ENCODE measurements around the gene MYT1. TPM values are rescaled to one million over a fixed set of nuclear protein-coding genes. Genes with fewer than 3 reads are reported as not detected.
"Not testable (repeated sequence)": the region's sequence is repeated elsewhere in the genome, so short reads cannot be mapped to it uniquely, and the experiment has no call there.

The MYT1 gene
- polyA plus RNA-seq, 1 donor from 2014 or later, result 35.8 TPM

DNA sequence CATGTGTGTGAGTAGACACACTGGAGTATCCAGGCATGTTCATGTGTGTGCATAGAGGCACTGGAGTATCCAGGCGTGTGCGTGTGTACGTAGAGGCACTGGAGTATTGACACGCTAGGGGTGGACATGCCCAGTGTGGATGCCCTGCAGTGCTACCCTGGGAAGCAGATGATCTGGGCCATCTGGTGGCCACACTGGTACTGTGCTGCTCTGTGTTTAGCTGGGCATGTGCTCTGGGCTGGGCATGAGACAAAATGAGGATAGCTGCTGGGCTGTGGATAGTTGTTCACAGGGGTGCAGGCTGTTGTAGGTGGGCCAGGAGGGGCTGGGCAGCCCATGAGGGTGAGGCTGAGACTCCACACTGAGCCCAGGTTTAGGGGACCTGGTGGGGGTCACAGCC lies 32.8 kb upstream of the MYT1 start:
- no peak overlapping the region for H3K27ac ChIP-seq (ENCODE audit: low read length)
- no peaks in the 10 kb centered on the region for H3K27me3 ChIP-seq (ENCODE audit: insufficient read depth, low read depth, low read length)
- H3K79me2 ChIP-seq (replicated peaks; ENCODE audit: insufficient read depth, low read length), result no peaks in the 10 kb centered on the region
- no peak overlapping the region for H3K4me2 ChIP-seq (ENCODE audit: low read length)
- no peaks in the 10 kb centered on the region for H3F3A ChIP-seq (ENCODE audit: insufficient read depth, low read length, poor library complexity, severe bottlenecking)
- no peaks in the 10 kb centered on the region for H4K20me1 ChIP-seq (ENCODE audit: insufficient read depth)
- no peak overlapping the region for H3K9ac ChIP-seq (ENCODE audit: low read length)
- H3K9me2 ChIP-seq (ENCODE audit: insufficient read depth, low read length), result no peaks in the 10 kb centered on the region
- no peak overlapping the region for H2AFZ ChIP-seq (ENCODE audit: low read depth, low read length)
- no peaks in the 10 kb centered on the region for H3K9me3 ChIP-seq (ENCODE audit: low read length)
- H3K4me3 ChIP-seq (ENCODE audit: low read length), result no peak overlapping the region
- no peaks in the 10 kb centered on the region for H3K36me3 ChIP-seq (ENCODE audit: insufficient read depth, low read length)
- TF ChIP-seq POLR2AphosphoS5 (IDR thresholded peaks at IDR 0.05) (no peak), RAD21 (conservative IDR thresholded peaks at IDR 0.05) (no peak), EZH2 (IDR thresholded peaks at IDR 0.05; ENCODE audit: borderline replicate concordance, insufficient read depth, low read length, poor library complexity, severe bottlenecking) (no peak), MXI1 (conservative IDR thresholded peaks at IDR 0.05; ENCODE audit: poor library complexity, severe bottlenecking) (no peak), EP300 (conservative IDR thresholded peaks at IDR 0.05; ENCODE audit: poor library complexity, severe bottlenecking) (no peak), TAF1 (IDR thresholded peaks at IDR 0.05; ENCODE audit: low read depth) (no peak), SMC3 (conservative IDR thresholded peaks at IDR 0.05; ENCODE audit: poor library complexity) (no peak)
- TF ChIP-seq, protein P1, sequence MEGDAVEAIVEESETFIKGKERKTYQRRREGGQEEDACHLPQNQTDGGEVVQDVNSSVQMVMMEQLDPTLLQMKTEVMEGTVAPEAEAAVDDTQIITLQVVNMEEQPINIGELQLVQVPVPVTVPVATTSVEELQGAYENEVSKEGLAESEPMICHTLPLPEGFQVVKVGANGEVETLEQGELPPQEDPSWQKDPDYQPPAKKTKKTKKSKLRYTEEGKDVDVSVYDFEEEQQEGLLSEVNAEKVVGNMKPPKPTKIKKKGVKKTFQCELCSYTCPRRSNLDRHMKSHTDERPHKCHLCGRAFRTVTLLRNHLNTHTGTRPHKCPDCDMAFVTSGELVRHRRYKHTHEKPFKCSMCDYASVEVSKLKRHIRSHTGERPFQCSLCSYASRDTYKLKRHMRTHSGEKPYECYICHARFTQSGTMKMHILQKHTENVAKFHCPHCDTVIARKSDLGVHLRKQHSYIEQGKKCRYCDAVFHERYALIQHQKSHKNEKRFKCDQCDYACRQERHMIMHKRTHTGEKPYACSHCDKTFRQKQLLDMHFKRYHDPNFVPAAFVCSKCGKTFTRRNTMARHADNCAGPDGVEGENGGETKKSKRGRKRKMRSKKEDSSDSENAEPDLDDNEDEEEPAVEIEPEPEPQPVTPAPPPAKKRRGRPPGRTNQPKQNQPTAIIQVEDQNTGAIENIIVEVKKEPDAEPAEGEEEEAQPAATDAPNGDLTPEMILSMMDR (IDR thresholded peaks at IDR 0.05; ENCODE audit: poor library complexity, severe bottlenecking), result no peak
- TF ChIP-seq, protein P2, sequence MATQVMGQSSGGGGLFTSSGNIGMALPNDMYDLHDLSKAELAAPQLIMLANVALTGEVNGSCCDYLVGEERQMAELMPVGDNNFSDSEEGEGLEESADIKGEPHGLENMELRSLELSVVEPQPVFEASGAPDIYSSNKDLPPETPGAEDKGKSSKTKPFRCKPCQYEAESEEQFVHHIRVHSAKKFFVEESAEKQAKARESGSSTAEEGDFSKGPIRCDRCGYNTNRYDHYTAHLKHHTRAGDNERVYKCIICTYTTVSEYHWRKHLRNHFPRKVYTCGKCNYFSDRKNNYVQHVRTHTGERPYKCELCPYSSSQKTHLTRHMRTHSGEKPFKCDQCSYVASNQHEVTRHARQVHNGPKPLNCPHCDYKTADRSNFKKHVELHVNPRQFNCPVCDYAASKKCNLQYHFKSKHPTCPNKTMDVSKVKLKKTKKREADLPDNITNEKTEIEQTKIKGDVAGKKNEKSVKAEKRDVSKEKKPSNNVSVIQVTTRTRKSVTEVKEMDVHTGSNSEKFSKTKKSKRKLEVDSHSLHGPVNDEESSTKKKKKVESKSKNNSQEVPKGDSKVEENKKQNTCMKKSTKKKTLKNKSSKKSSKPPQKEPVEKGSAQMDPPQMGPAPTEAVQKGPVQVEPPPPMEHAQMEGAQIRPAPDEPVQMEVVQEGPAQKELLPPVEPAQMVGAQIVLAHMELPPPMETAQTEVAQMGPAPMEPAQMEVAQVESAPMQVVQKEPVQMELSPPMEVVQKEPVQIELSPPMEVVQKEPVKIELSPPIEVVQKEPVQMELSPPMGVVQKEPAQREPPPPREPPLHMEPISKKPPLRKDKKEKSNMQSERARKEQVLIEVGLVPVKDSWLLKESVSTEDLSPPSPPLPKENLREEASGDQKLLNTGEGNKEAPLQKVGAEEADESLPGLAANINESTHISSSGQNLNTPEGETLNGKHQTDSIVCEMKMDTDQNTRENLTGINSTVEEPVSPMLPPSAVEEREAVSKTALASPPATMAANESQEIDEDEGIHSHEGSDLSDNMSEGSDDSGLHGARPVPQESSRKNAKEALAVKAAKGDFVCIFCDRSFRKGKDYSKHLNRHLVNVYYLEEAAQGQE (IDR thresholded peaks at IDR 0.05; ENCODE audit: borderline replicate concordance), result no peak

DNA sequence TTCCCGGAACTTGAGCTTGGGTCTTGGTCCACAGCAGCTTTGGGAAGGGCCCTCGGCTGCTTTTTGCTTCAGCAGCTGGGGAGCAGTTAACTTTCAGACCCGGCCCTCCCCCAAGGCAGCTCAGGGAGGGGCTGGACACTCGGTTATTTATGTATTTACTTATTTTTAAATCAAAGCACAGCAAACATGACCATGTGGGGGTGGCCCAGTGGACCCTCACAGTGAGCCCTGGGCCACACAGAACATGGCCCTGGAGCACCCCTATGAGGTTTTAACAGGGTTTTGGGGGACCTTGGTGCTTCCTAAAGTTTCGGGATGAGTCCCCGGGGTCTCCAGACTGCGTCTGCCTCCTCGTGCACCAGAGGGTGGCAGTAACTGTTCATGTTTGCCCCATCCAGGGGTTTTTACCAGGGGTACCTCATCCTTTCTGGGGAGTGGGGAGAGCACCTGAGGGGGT lies 30.3 kb upstream of the MYT1 start:
- H3K9me2 ChIP-seq (ENCODE audit: insufficient read depth, low read length), result no peaks in the 10 kb centered on the region
- H3K9me3 ChIP-seq (ENCODE audit: low read length), result no peaks in the 10 kb centered on the region
- H3K79me2 ChIP-seq (replicated peaks; ENCODE audit: insufficient read depth, low read length), result no peaks in the 10 kb centered on the region
- no peak overlapping the region for H2AFZ ChIP-seq (ENCODE audit: low read depth, low read length)
- H4K20me1 ChIP-seq (ENCODE audit: insufficient read depth), result no peaks in the 10 kb centered on the region
- H3K36me3 ChIP-seq (ENCODE audit: insufficient read depth, low read length), result no peaks in the 10 kb centered on the region
- H3K9ac ChIP-seq (ENCODE audit: low read length), result no peak overlapping the region
- no peak overlapping the region for H3K4me3 ChIP-seq (ENCODE audit: low read length)
- no peaks in the 10 kb centered on the region for H3F3A ChIP-seq (ENCODE audit: insufficient read depth, low read length, poor library complexity, severe bottlenecking)
- H3K27me3 ChIP-seq (ENCODE audit: insufficient read depth, low read depth, low read length), result no peaks in the 10 kb centered on the region
- H3K4me2 ChIP-seq (ENCODE audit: low read length), result no peak overlapping the region
- no peak overlapping the region for H3K27ac ChIP-seq (ENCODE audit: low read length)
- TF ChIP-seq EZH2 (IDR thresholded peaks at IDR 0.05; ENCODE audit: borderline replicate concordance, insufficient read depth, low read length, poor library complexity, severe bottlenecking), result no peak
- TF ChIP-seq TAF1 (IDR thresholded peaks at IDR 0.05; ENCODE audit: low read depth), result no peak
- TF ChIP-seq, protein P1 (IDR thresholded peaks at IDR 0.05; ENCODE audit: poor library complexity, severe bottlenecking), result peak; percentile 54
- no peak for TF ChIP-seq MXI1 (conservative IDR thresholded peaks at IDR 0.05; ENCODE audit: poor library complexity, severe bottlenecking)
- no peak for TF ChIP-seq POLR2AphosphoS5 (IDR thresholded peaks at IDR 0.05)
- peak; percentile 62 for TF ChIP-seq RAD21 (conservative IDR thresholded peaks at IDR 0.05)
- TF ChIP-seq EP300 (conservative IDR thresholded peaks at IDR 0.05; ENCODE audit: poor library complexity, severe bottlenecking), result no peak
- TF ChIP-seq SMC3 (conservative IDR thresholded peaks at IDR 0.05; ENCODE audit: poor library complexity), result peak; percentile 61
- TF ChIP-seq, protein P2 (IDR thresholded peaks at IDR 0.05; ENCODE audit: borderline replicate concordance), result no peak

DNA sequence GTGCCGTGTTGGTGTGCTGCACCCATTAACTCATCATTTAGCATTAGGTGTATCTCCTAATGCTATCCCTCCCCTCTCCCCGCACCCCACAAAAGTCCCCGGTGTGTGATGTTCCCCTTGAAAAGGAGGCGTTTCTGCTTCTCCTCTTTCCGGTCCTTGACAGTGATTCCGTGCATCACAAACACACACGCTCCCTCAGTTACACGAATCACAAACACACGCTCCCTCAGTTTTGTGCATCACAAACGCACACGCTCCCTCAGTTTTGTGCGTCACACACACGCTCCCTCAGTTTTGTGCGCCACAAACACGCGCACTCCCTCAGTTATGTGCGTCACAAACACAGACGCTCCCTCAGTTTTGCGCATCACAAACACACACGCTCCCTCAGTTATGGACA lies 29.5 kb upstream of the MYT1 start:
- not testable (repeated sequence) for H4K20me1 ChIP-seq (ENCODE audit: insufficient read depth); H3K9me3 ChIP-seq (ENCODE audit: low read length); H3K36me3 ChIP-seq (ENCODE audit: insufficient read depth, low read length); H3K4me3 ChIP-seq (ENCODE audit: low read length); H3K27ac ChIP-seq (ENCODE audit: low read length); H2AFZ ChIP-seq (ENCODE audit: low read depth, low read length); H3K9me2 ChIP-seq (ENCODE audit: insufficient read depth, low read length); H3K27me3 ChIP-seq (ENCODE audit: insufficient read depth, low read depth, low read length); H3K79me2 ChIP-seq (replicated peaks; ENCODE audit: insufficient read depth, low read length); H3F3A ChIP-seq (ENCODE audit: insufficient read depth, low read length, poor library complexity, severe bottlenecking); H3K4me2 ChIP-seq (ENCODE audit: low read length); H3K9ac ChIP-seq (ENCODE audit: low read length)

Measured in neural cell (in vitro differentiated cells).